Activated T-cell treated with anti-CD3 and anti-CD28 coated beads, Interleukin-2, amount 50 U/mL, for 1 hour (primary cell): ENCODE data around the gene ST7.
"Not testable (repeated sequence)": the region's sequence is repeated elsewhere in the genome, so short reads cannot be mapped to it uniquely, and the experiment has no call there.

Source experiments
- DNase-seq: peaks from one replicate; pipeline ENCODE4 v3.0.0-alpha.2; 2020

ST7 gene

GRCh38 chr7:116951366-116952292 is 1.7 kb upstream of the ST7 start:
- DNase-seq, result no peak

- no peak for DNase-seq
Measured at GRCh38 chr7:116952635-116953371, 498 bp upstream of the ST7 start.

DNA sequence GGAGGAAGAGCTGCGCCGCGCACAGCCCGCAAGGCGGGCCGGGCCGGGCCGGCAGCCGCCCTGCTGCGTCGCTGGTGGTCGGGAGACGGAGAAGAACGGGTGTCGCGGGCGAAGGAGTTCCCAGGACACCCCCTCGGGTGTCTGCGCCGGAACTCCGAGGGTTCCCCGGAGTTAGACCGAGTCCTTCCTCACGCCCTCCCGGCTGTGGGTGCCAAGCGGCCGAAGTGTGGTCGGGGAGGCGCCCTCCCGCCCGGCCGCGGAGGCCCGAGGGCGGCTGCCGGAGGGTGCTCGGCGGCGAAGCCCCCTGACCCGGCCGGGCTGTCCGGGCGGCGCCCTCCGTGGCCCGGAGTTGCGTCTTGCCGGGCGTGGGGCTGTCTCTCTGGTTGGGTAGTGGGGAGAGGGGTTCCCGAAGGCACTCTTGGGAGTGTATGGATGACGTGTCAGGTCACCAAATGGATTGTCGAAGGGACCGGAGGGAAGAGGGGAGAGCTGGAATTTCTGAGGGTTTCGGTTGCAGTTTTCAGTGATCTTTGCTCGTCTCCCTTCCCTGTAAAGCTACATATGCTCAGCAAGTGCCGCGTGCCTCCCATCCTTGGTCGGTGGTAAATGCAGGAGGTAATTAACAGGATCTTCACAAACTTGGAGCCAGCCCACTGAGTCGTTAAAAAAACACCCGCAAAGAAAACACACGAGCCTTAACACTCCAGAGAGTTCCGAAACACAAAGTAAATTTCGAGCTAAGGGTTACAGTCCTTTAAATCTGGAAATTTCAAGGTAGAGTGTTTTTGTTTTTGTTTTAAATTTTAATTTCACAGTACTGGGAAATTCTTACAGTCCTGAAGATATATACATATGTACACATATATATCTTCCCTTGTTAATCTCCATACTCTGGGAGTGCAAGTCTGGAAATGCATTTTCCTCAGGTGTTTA is 871 bp downstream of the ST7 start:
- DNase-seq, result no peak

DNA sequence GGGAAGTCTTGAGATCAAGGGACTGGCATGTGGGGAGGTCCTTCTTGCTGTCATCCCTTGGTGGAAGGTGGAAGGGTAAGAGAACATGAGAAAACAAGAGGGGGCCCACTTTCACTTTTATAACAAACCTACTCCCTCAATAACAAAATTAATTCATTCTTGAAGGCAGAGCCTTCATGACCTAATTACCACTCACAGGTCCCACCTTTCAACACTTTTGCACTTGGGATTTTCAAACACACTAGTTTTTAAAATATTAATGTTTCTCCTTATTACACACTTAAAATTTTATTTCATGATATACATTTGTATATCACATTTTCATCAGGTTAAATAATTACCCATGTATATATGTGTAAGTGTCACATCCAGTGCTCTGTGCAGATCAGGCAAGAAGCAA is 2.0 kb downstream of the ST7 start:
- no peak for DNase-seq

DNA sequence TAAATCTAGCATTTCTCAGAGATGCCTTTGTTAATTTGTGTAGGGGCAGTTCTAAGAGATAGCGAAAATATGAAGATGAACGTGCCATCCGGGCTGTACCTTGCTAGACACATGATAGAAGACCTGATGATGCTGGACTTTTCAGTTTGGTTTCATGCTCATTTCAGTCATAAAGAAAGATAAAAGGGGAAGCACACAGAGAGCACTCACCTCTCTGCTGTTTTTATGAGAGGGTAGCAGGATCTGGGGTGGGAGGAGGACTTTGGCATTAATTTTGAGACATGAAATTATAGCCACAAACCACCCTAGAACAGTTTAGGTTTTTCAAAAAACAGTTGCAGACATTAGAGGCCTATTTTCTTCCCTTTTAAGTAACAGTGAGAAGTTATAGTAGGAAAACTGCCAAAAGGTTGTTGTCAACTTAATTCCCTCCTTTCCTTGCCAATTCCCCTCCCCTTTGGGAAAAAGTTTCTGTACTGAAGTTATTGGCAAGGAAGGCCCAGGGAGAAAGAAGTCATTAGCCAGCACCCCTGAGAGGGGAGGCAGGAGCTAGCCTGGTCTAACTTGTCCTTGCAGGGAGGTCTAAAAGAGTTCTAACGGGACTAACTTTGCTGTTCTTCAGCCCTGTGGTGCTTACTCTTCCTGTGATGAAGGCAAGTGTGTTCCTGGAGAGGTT is 2.6 kb downstream of the ST7 start:
- DNase-seq, result no peak

DNA sequence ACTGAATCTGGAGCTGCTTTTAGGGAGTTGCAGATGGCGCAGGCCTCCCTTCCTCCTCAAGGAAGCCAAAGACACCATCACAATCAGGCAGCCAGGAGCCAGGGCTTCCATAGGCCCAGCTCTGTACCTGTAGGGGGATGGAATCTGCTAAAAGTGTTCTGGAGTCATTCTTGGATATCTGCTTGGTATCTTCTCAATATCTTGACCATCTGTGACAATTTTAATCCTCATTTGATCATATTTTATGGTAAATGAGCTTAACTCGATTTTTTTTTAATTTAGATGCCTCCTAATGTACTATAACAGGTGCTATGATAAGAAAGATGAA is 3.1 kb downstream of the ST7 start:
- no peak for DNase-seq

DNA sequence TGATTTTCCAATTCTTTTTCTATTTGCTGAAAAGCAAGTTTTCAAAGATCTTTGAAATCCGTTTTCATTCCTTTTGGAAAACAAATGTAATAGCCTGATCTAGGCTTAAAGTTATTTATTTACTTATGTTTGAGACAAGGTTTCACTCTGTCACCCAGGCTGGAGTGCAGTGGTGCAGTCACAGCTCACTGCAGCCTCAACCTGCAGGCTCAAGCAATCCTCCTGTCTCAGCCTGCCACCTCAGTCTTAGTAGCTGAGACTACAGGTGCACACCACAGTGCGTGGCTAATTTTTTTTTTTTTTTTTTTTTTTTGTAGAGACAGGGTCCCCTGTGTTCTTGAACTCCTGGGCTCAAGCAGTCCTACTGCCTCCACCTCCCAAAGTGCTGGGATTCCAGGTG is 4.6 kb downstream of the ST7 start:
- DNase-seq, result no peak

GRCh38 chr7:116961966-116962673 is 8.8 kb downstream of the ST7 start:
- not testable (repeated sequence) for DNase-seq

DNA sequence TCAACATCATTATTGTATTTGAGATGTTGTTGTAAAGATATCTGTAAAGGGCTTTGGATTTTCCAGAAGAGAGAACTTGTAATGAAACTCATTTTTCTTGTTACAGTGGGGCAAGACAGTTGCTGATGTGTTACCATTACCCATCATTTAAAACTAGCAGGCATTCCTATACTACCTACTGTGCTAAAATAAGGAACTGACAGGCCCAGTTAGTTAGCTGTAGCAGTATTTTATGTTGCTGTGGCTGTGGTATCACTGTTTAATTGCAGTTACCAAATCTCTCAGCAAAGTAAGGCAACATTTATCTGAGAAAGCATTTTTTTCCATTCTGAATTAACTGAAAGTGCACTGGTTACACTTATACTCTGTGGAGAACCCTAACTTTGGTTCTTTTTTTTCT is 9.9 kb downstream of the ST7 start:
- DNase-seq, result no peak

GRCh38 chr7:116966601-116967000 is 13.3 kb downstream of the ST7 start:
- no peak for DNase-seq

- DNase-seq, result no peak
Measured at GRCh38 chr7:116967254-116967922, 14.1 kb downstream of the ST7 start.

- no peak for DNase-seq
Measured at GRCh38 chr7:116967983-116968382, 14.7 kb downstream of the ST7 start.

- no peak for DNase-seq
Measured at GRCh38 chr7:116968631-116969030, 15.3 kb downstream of the ST7 start.

- no peak for DNase-seq
Measured at GRCh38 chr7:116969371-116969902, 16.1 kb downstream of the ST7 start.

DNA sequence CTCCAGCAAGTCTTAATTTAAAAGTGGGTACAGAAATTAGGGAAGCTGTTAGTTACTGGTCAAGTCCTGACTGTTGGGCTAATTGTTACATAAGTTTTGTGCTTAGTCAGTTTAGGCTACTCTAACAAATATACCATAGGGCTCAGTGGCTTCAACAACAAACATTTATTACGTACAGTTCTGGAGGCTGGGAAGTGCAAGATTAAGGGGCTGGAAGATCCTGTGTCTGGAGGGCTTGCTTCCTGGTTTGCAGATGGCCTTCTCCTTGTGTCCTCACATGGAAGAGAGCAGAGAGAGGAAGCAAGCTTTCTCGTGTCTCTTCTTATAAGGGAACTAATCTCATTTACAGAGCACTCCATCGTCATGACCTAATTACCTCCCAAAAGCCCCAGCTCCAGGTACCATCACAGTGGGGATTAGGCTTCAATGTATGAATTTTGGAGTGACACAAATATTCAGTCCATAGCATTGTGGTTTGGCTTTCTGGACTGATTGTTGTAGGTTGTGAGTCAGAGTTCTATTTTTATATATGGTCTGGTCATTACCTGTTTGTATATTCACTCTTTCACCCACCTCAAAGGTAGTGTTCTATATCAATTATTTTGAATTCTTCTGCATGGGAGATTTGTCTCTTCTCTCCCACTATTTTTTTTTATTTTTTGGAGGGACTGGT is 17.1 kb downstream of the ST7 start:
- DNase-seq, result no peak

GRCh38 chr7:116971153-116971552 is 17.9 kb downstream of the ST7 start:
- not testable (repeated sequence) for DNase-seq

- no peak for DNase-seq
Measured at GRCh38 chr7:116971869-116972268, 18.6 kb downstream of the ST7 start.

- not testable (repeated sequence) for DNase-seq
Measured at GRCh38 chr7:116975024-116975423, 21.7 kb downstream of the ST7 start.

- DNase-seq, result no peak
Measured at GRCh38 chr7:116977172-116977571, 23.9 kb downstream of the ST7 start.

GRCh38 chr7:116978006-116978405 is 24.7 kb downstream of the ST7 start:
- no peak for DNase-seq
